ENCODE data around the gene MYOD1.

DNA sequence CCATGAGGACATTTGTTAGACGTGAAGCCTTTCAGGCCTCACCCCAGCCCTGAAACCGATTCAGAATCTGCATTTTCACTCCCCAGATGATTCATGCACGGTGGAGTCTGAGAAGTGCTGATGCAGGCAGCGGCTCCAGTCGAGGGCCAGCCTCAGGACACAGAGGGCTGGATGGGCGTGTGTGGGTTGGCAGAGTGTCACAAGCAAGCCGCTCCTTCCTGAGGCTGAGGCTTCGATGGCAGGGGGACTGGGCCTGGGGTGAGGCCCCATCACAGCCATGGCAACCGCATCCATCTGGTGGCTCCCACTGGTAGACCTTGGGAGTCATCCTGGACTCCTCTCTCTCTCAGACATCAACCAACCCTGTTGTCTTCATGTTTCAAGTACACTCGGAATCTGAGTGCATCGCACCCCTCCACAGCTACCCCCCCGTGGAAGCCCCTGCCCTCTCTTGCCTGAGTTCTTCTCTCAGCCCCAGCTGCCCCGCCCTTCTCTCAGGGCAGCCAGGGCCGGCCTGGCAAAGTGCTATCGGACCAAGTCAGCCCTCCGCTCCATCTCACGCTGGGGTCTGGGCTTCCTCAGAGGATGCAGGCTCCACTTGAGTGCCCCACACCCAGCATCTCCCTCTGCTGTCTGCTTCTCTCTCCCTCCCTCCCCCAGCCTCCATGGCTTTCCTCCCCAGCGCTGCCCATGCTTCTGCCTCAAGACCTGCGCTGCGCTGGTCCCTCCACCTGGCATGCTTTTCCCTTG, 25.8 kb downstream of the MYOD1 start:
- TF ChIP-seq CTCF (IDR thresholded peaks at IDR 0.05) (no peak), POLR2A (IDR thresholded peaks at IDR 0.05) (no peak)
